Measurements from ENCODE around the gene ADAM29. TPM values are rescaled to one million over a fixed set of nuclear protein-coding genes. Genes with fewer than 3 reads are reported as not detected.
"Not testable (repeated sequence)": the region's sequence is repeated elsewhere in the genome, so short reads cannot be mapped to it uniquely, and the experiment has no call there.

ADAM29 gene
- total RNA-seq, 1 donor from 2014 or later: not detected

DNA sequence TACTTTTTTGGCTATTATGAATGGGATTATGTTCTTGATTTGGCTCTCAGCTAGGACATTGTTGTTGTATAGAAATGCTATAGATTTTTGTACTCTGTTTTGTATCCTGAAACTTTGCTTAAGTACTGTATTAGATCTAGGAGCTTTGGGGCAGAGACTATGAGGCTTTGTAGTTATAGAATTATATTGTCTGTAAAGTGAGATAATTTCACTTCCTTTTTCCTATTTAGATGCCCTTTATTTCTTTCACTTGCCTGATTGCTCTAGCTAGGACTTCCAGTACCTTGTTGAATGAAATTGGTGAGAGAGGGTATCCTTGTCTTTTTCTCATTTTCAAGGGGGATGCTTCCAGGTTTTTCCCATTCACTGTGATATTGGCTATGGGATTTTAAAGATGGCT is 28.1 kb downstream of the ADAM29 start:
- no peak for DNase-seq (ENCODE audit: extremely low read depth, low read depth, low spot score)

DNA sequence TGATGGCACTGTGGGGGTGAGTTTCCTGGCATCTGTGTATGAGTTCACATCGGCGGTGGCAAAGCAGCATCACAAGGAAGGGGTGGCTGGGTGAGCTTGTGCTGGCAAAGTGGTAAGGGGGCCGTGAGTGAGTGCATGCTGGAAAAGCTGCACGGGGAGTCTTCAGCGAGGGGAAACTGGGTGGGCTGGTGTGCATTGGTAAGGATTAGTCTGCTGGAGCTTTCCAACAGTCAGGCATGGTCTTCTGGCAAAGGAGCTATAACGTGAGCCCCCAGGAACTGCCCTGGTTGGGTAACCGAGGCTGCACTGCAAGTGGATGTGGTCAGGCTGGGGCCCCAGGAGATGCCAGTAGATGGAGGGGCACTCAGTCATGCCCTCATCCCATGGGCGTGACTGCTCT is 30.7 kb downstream of the ADAM29 start:
- DNase-seq (ENCODE audit: extremely low read depth, low read depth, low spot score): no peak

DNA sequence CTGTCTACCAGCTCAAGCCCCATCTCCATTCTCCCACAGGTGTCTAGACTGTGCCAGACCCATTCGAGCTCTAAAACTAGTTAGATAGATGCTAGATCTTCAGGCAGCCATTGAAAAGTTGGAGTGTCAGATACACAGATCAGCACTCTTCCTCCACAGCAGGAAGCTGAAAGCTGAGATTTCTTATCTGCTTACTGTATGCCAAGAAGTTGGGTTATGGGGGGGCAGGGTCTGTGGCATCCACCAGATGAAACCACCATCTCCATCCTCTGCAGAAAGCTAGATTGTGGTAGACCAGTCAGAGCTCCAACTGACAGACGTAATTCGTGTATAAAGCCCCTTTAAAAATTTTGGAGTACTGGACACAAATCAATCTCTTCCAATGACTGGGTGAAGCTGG is 54.8 kb downstream of the ADAM29 start:
- no peak for DNase-seq (ENCODE audit: extremely low read depth, low read depth, low spot score)

DNA sequence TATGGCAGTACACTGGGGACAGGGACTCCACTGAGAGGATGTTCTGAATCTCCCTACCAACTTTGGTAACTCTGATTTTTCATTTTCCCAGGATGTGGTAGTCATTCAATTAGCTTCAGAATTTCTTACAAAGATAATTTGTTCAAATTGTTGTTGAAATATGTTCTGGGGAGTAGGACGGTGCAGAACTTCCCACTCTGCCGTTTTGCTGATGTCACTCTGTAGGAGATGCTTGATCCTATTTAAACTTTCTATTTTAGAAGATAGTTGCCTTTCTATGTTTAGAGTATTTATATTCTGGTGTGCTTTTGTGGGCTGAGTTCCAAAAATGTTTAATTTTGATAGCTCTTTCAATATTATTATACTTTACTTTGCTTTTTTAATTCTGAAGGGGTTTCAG is 55.2 kb downstream of the ADAM29 start:
- DNase-seq (ENCODE audit: extremely low read depth, low read depth, low spot score): no peak

DNA sequence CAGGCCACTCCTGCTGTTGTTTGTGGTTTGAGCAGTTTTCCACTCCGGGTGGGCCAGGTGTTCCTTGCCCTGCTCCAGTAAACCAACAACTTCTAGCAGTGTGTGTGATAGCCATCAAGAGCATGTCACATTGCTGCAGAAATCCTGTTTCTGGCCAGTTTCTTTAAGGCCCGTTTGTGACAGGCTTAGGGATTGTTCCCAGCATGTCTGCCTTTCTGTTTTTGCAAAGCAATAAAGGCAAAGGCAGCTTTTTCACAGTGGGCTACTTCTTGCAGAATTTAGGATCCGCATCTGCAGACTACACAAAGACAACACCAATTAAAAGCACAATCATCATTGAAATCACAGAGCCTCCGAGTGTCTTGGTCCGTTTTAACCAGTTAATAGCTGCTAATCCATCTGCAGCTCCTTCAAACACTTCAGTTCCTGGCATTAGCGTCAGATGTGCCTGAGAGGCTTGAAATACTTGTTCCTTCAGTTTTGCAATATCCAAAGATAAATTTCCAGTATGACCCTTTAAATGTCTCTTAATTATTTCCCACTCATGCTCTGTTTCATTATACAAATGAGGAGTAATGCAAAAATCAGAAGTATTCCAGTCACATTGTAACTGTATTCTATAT is 65.1 kb downstream of the ADAM29 start:
- no peak for DNase-seq (ENCODE audit: extremely low read depth, low read depth, low spot score)

DNA sequence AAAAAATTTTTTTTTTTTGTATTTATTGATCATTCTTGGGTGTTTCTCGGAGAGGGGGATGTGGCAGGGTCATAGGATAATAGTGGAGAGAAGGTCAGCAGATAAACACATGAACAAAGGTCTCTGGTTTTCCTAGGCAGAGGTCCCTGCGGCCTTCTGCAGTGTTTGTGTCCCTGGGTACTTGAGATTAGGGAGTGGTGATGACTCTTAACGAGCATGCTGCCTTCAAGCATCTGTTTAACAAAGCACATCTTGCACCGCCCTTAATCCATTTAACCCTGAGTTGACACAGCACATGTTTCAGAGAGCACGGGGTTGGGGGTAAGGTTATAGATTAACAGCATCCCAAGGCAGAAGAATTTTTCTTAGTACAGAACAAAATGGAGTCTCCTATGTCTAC is 65.7 kb downstream of the ADAM29 start:
- DNase-seq (ENCODE audit: extremely low read depth, low read depth, low spot score): not testable (repeated sequence)

DNA sequence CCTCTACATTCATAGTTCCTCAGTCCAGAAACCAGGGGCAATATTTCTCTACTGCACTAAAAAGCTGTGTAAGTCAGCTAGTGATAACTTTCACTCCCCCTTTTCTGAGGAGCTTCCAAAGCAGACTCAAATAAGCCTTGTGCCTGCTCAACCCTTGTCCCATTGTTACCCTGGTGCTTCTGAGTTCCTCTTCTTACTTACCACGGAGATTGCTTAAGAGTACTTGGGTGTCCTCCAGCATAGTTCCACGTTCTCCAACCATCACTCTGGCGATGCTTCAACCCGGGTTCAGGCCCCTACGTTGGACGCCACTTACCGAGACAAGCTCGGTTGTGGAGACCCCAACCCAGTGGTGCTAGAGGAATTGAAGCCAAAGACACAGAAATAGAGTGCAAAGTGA is 71.6 kb downstream of the ADAM29 start:
- DNase-seq (ENCODE audit: extremely low read depth, low read depth, low spot score): no peak

DNA sequence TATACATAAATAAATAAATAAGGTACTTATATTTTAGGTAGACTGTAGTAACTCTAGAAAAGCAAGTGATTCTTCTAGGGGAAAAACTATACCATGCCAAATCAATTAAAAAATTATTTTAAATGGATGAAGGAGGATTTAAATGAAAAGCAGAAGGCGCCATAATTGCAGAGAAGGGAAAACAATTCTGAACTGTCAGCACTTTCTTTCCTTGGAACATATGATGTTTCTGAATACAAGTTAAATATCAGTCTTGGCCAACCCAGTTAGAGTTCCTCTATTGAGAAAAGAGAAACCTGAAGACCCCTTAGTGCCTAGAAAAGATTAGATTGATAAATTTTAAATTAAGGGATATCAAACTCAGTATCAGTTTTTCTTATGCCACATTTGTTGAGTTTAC is 75.8 kb downstream of the ADAM29 start:
- no peak for DNase-seq (ENCODE audit: extremely low read depth, low read depth, low spot score)

DNA sequence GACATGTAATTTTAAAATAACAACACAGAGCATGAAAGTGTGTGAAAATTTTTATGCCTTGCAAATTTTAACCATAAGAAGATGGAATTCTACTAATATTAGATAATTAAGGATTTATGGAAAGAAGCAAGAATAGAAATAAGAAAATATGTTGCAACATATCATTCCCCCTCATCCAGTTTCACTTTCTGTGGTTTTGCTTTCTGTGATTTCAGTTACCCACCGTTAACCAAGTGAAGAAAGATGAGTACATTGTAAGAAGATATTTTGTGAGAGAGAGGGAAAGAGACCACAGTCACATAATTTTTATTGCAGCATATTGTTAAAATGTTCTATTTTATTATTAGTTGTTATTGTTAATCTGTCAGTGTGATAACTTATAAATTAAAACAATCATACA is 77.9 kb downstream of the ADAM29 start:
- DNase-seq (ENCODE audit: extremely low read depth, low read depth, low spot score): no peak

DNA sequence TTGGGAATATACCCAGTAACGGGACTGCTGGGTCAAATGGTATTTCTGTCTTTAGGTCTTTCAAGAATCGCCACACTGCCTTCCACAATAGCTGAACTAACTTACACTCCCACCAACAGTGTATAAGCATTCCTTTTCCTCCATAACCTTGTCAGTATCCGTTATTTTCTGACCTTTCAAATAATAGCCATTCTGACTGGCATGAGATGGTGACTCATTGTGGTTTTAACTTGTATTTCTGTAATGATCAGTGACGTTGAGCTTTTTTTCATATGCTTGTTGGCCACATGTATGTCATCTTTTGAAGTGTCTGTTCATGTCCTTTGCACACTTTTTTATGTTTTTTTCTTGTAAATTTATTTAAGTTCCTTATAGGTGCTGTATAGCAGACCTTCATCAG is 81.2 kb downstream of the ADAM29 start:
- no peak for DNase-seq (ENCODE audit: extremely low read depth, low read depth, low spot score)

DNA sequence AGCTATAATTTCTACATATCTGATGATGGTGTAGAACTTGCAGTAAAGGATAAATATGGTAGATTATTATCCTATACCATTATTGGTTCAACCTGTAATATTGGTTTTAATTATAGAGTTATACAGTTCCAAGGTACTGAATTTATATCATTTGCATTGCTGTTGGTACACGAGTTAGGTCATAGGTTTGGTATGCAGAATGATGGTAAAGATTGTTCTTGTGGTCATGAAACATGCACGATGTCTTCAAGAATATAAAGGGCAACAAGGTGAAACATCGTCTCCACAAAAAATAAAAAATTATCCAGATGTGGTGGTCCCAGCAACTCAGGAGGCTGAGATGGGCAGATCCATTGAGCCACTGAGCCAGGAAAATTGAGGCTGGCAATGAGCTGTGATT is 99.6 kb downstream of the ADAM29 start:
- DNase-seq (ENCODE audit: extremely low read depth, low read depth, low spot score): no peak

DNA sequence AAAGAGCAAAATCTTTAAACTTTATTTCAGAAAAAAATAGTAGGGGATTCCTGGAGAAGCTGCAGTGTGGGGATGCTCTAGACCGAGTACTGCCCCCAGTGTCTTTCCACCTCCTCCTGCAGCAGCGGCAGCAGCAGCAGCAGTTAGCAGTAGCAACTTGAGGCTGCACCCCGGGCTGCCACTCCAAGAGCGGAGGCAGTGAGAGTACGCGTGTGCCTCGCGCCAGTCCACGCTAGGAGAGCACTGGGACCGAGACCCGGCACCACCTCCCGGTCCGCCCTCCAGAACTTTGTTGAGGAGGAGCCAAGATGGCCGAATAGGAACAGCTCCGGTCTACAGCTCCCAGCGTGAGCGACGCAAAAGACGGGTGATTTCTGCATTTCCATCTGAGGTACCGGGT is 101.3 kb downstream of the ADAM29 start:
- DNase-seq (ENCODE audit: extremely low read depth, low read depth, low spot score): not testable (repeated sequence)

Other genes starting within 250 kb of the ADAM29 start
- not detected in 2 replicates for gene GLRA3, start 89.1 kb upstream of the ADAM29 start, total RNA-seq